ENCODE results near the gene ATRAID. TPM values are rescaled to one million over a fixed set of nuclear protein-coding genes. Genes with fewer than 3 reads are reported as not detected.
A peak's percentile ranks its signal among the peaks of the same experiment; 100 is the strongest.

ATRAID gene
- polyA plus RNA-seq, 3 donors, result 120 to 298 (median 287) TPM

- H3K27me3 Mint-ChIP-seq (ENCODE audit: low read depth in 3 of 3), result peaks cover 0 to 1% (median 0%) of the 10 kb centered on the region in 3 donors
Measured at GRCh38 chr2:27236136-27236535, 24.3 kb downstream of the ATRAID start.

GRCh38 chr2:27236626-27237025, 24.8 kb downstream of the ATRAID start:
- no peaks in the 10 kb centered on the region for H4K20me1 ChIP-seq (ENCODE audit: insufficient read depth, low read length)
- H3K79me2 ChIP-seq (ENCODE audit: insufficient read depth, low read length), result no peaks in the 10 kb centered on the region
- intact Hi-C loops (cut with micrococcal nuclease), result no loop called here
- no peak overlapping the region for H3K27ac ChIP-seq (ENCODE audit: low read depth in 1 of 2, low read length in 2 of 2)
- H3K4me2 ChIP-seq (replicated peaks; ENCODE audit: extremely low read depth, low read length, poor library complexity, severe bottlenecking), result no peak overlapping the region
- H2AFZ ChIP-seq (ENCODE audit: insufficient read depth, low read depth, low read length, poor library complexity, severe bottlenecking), result no peak overlapping the region
- Mint-ChIP-seq H3K4me3 (no peak overlapping the region), H3K4me1 (no peaks in the 10 kb centered on the region), H3K9me3 (no peaks in the 10 kb centered on the region), H3K36me3 (peaks cover 97 to 100% of the 10 kb centered on the region in 2 donors), H3K27me3 (ENCODE audit: low read depth in 3 of 3) (peaks cover 0 to 1% (median 0%) of the 10 kb centered on the region in 3 donors), H3K27ac (no peak overlapping the region)
- no peak for TF ChIP-seq CTCF (IDR thresholded peaks at IDR 0.05)
- H3K9me3 ChIP-seq (replicated peaks in 1 of 2; ENCODE audit: control insufficient read depth in 1 of 2, insufficient read depth in 1 of 2, low read length in 2 of 2), result no peaks in the 10 kb centered on the region
- H3K4me1 ChIP-seq (ENCODE audit: control insufficient read depth in 1 of 2, insufficient read depth in 2 of 2, low read length in 2 of 2), result no peaks in the 10 kb centered on the region
- H3K9ac ChIP-seq (ENCODE audit: insufficient read depth, low read length, poor library complexity, severe bottlenecking), result no peak overlapping the region
- H3K4me3 ChIP-seq (replicated peaks in 1 of 3; ENCODE audit: low read depth in 2 of 3, low read length in 3 of 3), result no peak overlapping the region
- peaks cover 94 to 100% of the 10 kb centered on the region in 2 donors for H3K36me3 ChIP-seq (replicated peaks in 1 of 2; ENCODE audit: control insufficient read depth in 1 of 2, insufficient read depth in 2 of 2, low read length in 2 of 2)
- H3K27me3 ChIP-seq (ENCODE audit: control insufficient read depth in 2 of 2, insufficient read depth in 2 of 2, low read length in 2 of 2), result no peaks in the 10 kb centered on the region
- 88% methylated on average over 1 of the region's 3 CpGs for WGBS (ENCODE audit: insufficient coverage)
- no peak for DNase-seq

More at GRCh38 chr2:27236136-27236535, 24.3 kb downstream of the ATRAID start:
- H3K4me2 ChIP-seq (replicated peaks; ENCODE audit: extremely low read depth, low read length, poor library complexity, severe bottlenecking), result no peak overlapping the region
- DNase-seq, result no peak
- Mint-ChIP-seq H3K9me3 (no peaks in the 10 kb centered on the region), H3K27ac (peak overlapping the region in 2 of 7 donors; percentile 3 to 14), H3K4me3 (no peak overlapping the region), H3K4me1 (no peaks in the 10 kb centered on the region), H3K36me3 (peaks cover 97 to 100% of the 10 kb centered on the region in 2 donors)
- no peaks in the 10 kb centered on the region for H3K79me2 ChIP-seq (ENCODE audit: insufficient read depth, low read length)
- H3K4me3 ChIP-seq (replicated peaks in 1 of 3; ENCODE audit: low read depth in 2 of 3, low read length in 3 of 3), result no peak overlapping the region
- WGBS (ENCODE audit: insufficient coverage), result 96% methylated on average over 4 of the region's 12 CpGs
- H3K9ac ChIP-seq (ENCODE audit: insufficient read depth, low read length, poor library complexity, severe bottlenecking), result no peak overlapping the region
- no peaks in the 10 kb centered on the region for H3K27me3 ChIP-seq (ENCODE audit: control insufficient read depth in 2 of 2, insufficient read depth in 2 of 2, low read length in 2 of 2)
- no peak overlapping the region for H2AFZ ChIP-seq (ENCODE audit: insufficient read depth, low read depth, low read length, poor library complexity, severe bottlenecking)
- H3K27ac ChIP-seq (ENCODE audit: low read depth in 1 of 2, low read length in 2 of 2), result no peak overlapping the region
- no peaks in the 10 kb centered on the region for H3K4me1 ChIP-seq (ENCODE audit: control insufficient read depth in 1 of 2, insufficient read depth in 2 of 2, low read length in 2 of 2)
- H3K36me3 ChIP-seq (replicated peaks in 1 of 2; ENCODE audit: control insufficient read depth in 1 of 2, insufficient read depth in 2 of 2, low read length in 2 of 2), result peaks cover 94 to 100% of the 10 kb centered on the region in 2 donors
- no peaks in the 10 kb centered on the region for H4K20me1 ChIP-seq (ENCODE audit: insufficient read depth, low read length)
- no peak for TF ChIP-seq CTCF (IDR thresholded peaks at IDR 0.05)
- H3K9me3 ChIP-seq (replicated peaks in 1 of 2; ENCODE audit: control insufficient read depth in 1 of 2, insufficient read depth in 1 of 2, low read length in 2 of 2), result no peaks in the 10 kb centered on the region
- intact Hi-C loops (cut with micrococcal nuclease), result no loop called here
